GM19238 (cell line): ENCODE measurements around the gene SLC27A1.
A peak's percentile ranks its signal among the peaks of the same experiment; 100 is the strongest.
"Not testable (repeated sequence)": the region's sequence is repeated elsewhere in the genome, so short reads cannot be mapped to it uniquely, and the experiment has no call there.

Experiments
- DNase-seq: peaks from one replicate; pipeline ENCODE4 v3.0.0; 2011; ENCODE audit warnings: low spot score; ENCODE audit not compliant: insufficient read length

The SLC27A1 gene

DNA sequence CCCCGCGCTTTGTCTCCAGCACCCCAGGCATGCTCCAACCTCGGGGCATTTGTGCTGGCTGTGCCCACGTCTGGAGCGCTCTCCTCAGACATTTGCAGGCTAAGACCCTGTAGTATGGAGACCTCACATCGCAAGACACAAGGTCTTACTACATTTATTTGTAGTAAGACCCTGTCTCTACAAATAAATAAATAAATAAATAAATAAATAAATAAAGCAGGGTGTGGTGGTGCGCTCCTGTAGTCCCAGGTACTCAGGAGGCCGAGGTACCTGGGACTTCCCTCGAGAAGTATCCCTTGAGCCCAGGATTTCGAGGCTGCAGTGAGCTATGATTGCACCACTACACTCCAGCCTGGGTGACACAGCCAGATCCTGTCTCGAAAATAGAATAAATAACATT lies 14.2 kb upstream of the SLC27A1 start:
- no peak for DNase-seq

GRCh38 chr19:17457616-17458015 lies 12.7 kb upstream of the SLC27A1 start:
- no peak for DNase-seq

DNA sequence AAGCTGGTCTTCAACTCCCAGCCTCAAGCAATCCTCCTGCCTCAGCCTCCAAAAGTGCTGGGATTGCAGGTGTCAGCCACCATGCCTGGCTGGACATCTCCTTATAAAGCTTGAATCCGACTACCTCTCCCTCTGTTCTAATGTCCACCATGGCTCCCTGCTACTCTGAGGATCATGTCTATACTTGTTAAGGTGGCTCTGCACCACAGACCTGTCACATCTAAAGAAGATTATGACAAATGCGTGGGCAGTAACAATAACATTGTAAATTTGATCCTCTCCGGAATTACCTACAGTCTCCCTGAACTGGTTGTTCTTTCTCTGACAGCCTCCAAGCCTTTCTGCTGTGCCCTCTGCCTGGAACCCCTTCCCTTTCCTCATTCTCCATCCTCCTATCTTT lies 11.4 kb upstream of the SLC27A1 start:
- DNase-seq = no peak

DNA sequence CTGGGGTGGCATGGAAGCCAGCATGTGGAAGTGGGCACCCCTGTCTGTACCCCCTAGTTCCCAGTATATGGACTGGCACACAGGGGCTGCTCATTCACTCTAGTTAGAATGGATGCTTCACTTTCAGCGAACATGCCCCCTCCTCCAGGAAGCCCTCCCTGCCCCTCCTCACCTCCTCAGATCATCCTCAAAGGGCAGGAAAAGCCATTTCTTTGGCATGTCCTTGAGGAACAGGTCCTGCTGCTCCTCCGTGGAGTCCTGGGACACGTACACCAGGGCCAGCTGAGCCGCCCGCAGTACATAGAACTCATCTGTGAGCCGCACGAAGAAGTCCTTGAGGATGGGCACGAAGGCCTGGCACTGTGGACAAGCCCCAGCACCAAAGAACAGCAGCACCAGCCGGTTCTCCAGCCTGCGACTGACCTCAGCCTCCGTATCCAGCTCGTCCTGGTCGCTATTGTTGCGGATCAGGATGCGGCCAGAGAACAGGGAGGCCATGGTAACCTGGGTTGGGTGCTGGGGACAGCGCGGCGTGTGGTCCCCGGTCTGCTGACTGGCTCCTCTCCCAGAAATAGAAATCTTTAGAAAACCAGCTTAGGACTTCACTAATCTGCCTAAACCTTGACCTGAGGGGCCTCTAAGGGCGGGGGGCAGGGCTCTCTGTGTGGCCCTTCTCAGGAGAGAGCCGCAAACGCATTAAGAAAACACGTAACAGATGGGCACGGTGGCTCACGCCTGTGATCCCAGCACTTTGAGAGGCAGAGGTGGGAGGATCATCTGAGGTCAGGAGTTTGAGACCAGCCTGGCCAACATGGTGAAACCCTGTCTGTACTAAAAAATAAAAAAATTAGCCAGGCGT lies 9.7 kb upstream of the SLC27A1 start, which contains the start of gene NXNL1:
Gene NXNL1, minus strand, starts transcription at position 555 of the 859 bp plus-strand sequence. Its CDS starts 57 bp downstream, at position 498.
- DNase-seq = no peak

DNA sequence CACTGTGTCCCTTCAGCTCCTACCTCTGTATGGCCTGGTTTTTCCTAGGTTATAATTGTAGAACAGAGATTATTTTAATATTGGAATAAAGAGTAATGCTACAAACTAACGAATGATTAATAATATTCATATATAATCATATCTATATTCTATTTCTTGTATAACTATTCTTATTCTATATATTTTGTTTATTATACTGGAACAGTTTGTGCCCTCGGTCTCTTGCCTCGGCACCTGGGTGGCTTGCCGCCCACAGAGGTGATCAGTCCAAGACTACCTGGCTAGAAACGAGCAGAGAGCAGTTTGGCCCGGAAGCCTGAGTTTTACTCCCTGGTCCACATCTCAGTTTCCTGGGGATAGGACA lies 3.9 kb upstream of the SLC27A1 start:
- DNase-seq = no peak

DNA sequence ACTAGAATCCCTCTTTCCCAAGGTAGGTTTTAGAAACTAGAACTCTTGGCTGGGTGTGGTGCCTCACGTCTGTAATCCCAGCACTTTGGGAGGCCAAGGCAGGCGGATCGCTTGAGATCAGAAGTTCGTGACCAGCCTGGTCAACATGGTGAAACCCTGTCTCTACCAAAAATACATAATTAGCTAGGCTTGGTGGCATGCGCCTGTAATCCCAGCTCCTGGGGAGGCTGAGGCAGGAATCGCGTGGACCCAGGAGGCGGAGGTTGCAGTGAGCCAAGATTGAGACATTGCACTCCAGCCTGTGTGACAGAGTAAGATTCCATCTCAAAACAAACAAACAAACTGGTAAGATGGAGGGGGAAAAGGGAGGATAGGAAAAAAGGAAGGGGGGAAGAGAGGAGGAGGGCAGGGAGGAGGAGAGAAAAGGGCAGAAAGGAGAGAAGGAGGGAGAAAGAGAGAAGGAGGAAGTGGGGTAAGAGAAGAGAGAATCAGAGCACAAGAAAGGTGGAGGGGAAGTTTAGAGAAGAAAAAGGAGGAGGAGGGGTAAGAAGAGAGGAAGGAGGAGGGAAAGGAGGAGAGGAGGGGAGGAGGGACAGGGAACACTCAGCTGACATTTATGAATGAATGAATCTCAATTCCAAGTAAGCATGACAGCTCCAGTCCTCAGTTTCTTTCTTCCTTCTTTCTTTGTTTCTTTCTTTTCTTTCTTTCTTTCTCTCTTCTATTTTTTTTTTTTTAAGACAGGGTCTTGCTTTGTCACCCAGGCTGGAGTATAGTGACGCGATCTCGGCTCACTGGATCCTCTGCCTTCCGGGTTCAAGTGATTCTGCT lies 2.6 kb upstream of the SLC27A1 start:
- DNase-seq = no peak

DNA sequence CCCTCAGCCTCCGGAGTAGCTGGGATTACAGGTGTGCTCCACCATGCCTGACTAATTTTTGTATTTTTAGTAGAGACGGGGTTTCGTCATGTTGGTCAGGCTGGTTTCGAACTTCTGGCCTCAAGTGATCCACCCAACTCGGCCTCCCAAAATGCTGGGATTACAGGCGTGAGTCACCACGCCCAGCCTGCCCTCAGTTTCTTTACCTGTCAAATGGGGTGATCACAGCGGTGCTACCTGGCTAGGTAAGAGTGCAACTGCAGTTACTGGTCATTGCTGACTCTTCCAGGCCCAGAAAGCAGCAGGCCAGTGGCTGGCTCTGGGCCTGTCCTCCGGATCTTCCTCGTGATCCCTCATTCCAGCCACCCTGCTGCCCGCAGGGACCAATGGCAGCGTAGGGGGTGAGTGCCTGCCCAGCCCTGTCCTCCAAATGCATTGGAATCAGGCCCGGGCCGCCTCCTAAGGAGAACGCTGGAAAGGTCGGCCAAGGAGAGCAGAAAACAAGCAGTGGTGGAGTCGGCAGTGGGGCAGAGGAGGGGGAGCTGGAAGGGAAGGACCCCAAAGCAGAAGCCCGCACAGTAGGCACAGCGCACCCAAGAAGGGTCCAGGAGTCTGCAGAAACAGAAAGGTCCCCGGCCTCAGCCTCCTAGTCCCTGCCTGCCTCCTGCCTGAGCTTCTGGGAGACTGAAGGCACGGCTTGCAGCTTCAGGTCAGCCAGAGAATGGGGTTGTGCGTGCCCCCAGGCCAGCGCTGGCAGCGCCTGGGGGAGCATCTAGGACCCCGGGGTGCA lies 1.8 kb upstream of the SLC27A1 start:
- DNase-seq = no peak

- DNase-seq = no peak
These were observed 1.2 kb upstream of the SLC27A1 start for GRCh38 chr19:17469092-17469480.

DNA sequence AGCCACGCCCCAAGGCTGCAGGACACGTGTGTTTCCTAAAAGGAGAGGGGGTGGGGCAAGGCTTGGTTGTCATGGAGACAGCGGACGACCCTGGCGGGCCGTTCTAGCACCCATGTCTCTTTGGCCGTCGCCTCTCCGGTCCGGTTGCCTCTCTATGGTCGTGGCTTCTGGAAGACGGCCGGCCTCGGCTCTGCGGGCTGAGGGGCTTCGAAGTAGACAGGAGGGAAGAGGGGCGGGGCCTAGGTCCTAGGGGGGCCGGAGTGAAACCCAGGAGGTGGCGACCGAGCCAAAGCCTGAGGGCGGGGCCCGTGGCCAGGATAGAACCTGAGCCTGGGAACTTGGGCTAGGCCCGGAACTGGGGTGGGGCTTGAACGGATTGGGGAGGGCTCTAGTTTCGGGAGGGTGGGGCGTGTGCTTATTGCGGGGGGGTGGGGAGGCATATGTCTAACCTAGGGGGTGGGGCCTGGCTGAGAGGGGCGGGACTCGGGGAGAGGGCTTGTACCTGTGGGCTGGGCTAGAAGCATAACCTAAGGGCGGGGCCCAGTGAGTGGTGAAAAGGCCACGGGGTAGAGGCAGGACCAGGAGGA lies 750 bp upstream of the SLC27A1 start:
- peak; percentile 69 for DNase-seq

- no peak for DNase-seq
These were observed 1.2 kb downstream of the SLC27A1 start for GRCh38 chr19:17471410-17472125.

DNA sequence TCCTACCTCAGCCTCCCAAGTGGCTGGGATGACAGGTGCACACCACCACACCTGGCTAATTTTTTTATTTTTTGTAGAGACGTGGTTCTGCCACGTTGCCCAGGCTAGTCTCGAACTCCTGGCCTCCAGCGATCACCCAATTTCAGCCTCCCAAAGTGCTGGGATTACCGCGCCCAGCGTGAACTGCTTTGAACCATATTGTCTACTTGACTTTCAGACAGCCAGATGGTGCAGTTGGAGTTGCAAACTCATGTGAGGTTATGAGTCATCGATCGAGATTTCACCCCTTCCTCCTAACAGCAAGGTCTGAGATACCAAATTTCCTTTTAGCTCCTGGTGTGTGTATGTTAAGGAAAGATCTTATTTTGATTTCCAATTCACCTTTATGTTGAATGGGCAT lies 2.7 kb downstream of the SLC27A1 start:
- DNase-seq = no peak

DNA sequence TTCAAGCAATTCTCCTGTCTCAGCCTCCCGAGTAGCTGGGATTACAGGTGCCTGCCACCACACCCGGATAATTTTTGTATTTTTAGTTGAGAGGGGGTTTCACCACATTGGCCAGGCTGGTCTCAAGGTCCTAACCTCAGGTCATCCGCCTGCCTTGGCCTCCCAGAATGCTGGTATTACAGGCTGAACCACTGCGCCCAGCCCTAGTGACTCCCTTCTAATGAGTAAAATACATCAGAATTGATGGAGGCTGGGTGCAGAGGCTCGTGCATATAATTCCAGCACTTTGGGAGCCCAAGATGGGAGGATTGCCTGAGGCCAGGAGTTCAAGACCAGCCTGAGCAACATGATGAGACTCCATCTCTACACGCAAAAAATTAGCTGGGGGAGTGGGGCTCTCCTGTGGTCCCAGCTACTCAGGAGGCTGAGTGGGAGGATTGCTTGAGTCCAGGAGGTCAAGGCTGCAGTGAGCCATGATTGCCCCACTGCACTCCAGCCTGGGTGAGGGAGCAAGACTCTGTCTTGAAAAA lies 4.8 kb downstream of the SLC27A1 start:
- DNase-seq = not testable (repeated sequence)

DNA sequence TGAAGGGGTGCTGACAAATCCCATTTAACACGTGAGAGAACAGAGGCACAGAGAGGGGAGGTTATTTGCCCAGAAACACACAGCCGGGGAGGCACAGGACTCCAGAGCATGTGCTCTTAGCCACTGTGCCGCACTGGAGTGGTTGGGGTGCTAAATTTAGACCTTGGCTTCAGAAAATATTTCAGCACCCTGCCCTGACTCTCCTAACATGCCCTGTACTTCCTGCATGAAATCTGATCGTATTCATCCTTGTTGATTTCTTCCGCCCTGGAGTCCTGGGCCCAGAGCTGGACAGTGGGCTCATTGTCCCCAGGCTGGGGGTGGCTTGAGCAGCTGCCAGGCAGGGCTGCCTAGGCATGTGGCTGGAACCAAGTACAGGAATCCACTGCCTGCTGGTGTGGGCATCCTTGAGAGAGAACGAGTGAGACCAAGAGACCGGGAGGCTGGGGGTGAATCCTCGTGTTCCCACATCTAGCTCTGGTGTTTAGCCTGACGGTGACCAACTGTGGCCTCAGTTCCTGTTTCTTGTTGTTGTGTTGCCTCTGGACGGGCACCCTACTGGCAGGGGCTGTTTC lies 5.3 kb downstream of the SLC27A1 start:
- DNase-seq = no peak

DNA sequence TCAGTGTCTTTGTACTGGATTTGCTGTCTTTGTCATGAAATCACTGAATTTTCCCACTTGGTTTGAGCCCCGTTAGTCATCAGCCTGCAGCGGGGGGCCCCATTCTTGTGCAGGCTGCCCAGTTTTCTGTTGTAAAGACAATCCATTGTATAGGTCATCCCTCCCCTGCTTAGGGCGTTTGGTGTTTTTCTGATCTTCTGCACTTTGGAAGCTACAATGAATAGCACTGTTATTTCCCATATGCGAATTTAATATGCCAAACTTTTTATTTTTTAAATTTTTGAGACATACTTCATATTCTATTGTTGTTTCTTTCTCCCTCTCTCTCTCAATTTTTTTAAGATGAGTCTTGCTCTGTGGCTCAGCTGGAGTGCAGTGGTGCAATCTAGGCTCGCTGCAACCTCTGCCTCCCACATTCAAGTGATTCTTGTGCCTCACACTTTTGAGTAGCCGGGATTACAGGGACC lies 9.0 kb downstream of the SLC27A1 start:
- no peak for DNase-seq

DNA sequence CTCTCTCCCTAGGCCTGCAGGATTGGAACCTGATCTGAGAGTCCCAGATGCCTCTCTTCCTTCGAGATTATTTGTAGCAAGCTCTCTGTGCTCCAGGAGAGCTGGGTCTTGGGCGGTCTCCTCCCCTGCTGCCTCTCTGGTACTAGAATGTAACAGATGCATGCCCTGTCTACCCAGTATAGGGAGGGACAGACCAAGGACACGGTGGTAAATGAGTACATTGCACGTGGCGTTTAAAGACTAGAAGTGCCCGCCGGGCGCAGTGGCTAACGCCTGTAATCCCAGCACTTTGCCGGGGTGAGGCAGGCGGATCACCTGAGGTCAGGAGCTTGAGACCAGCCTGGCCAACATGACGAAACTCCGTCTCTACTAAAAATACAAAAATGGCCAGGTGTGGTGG lies 11.7 kb downstream of the SLC27A1 start:
- DNase-seq = no peak

GRCh38 chr19:17482877-17483604 lies 12.7 kb downstream of the SLC27A1 start:
- no peak for DNase-seq

- DNase-seq = no peak
These were observed 13.3 kb downstream of the SLC27A1 start for GRCh38 chr19:17483605-17484002.

- no peak for DNase-seq
These were observed 14.3 kb downstream of the SLC27A1 start for GRCh38 chr19:17484520-17485185.
